ENCODE measurements around the gene ZNF439.

DNA sequence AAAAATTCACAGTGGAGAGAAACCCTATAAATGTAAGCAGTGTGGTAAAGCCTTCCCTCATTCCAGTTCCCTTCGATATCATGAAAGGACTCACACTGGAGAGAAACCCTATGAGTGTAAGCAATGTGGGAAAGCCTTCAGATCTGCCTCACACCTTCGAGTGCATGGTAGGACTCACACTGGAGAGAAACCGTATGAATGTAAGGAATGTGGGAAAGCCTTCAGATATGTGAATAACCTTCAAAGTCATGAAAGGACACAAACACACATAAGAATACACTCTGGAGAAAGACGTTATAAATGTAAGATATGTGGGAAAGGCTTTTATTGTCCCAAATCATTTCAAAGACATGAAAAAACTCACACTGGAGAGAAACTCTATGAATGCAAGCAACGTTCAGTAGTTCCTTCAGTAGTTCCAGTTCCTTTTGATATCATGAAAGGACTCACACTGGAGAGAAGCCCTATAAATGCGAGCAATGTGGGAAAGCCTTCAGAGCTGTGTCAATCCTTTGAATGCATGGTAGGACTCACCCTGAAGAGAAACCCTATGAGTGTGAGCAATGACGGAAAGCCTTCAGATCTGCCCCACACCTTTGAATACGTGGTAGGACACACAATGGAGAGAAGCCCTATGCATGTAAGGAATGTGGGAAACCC, 16.1 kb upstream of the ZNF439 start:
- TF ChIP-seq, protein P1, sequence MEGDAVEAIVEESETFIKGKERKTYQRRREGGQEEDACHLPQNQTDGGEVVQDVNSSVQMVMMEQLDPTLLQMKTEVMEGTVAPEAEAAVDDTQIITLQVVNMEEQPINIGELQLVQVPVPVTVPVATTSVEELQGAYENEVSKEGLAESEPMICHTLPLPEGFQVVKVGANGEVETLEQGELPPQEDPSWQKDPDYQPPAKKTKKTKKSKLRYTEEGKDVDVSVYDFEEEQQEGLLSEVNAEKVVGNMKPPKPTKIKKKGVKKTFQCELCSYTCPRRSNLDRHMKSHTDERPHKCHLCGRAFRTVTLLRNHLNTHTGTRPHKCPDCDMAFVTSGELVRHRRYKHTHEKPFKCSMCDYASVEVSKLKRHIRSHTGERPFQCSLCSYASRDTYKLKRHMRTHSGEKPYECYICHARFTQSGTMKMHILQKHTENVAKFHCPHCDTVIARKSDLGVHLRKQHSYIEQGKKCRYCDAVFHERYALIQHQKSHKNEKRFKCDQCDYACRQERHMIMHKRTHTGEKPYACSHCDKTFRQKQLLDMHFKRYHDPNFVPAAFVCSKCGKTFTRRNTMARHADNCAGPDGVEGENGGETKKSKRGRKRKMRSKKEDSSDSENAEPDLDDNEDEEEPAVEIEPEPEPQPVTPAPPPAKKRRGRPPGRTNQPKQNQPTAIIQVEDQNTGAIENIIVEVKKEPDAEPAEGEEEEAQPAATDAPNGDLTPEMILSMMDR (IDR thresholded peaks at IDR 0.05), result no peak
- no peak for TF ChIP-seq POLR2A (IDR thresholded peaks at IDR 0.05)
